Measurements from ENCODE around the gene PRRX2. TPM values are rescaled to one million over a fixed set of nuclear protein-coding genes. Genes with fewer than 3 reads are reported as not detected.

The PRRX2 gene
- total and polyA plus RNA-seq, 2 of the 4 experiments (the other 2 are of a cell fraction): 12.7 to 35.5 TPM

- in situ Hi-C loops (cut with MboI; ENCODE audit: low sequenced_read_pairs) (no loop called here), intact Hi-C loops (cut with micrococcal nuclease) (no loop called here), dilution Hi-C loops (cut with HindIII; ENCODE audit: low sequenced_read_pairs, unreplicated experiment) (no loop called here)
- Histone ChIP-seq H2AK5ac (ENCODE audit: low read depth, low read length) (peak overlapping the region; percentile 72), H3K27ac (ENCODE audit: insufficient read depth, low read length) (peak overlapping the region; percentile 18; the same call in 1 of the 2 replicates), H2AFZ (replicated peaks; ENCODE audit: low read length, poor library complexity) (no peak overlapping the region), H2BK15ac (ENCODE audit: low read depth, low read length) (peak overlapping the region; percentile 90; the same call in 2 of the 3 replicates), H3K4me3 (ENCODE audit: insufficient read depth, low read depth, low read length) (no peak overlapping the region), H3K79me1 (ENCODE audit: low read depth in 1 of 2, low read length in 2 of 2) (peaks cover 36 to 82% of the 10 kb centered on the region in 2 experiments), H2AK9ac (replicated peaks; ENCODE audit: low read depth, low read length, poor library complexity) (peak overlapping the region; percentile 89), H3K56ac (ENCODE audit: extremely low read depth, insufficient read depth, low read length) (no peak overlapping the region; the same call in 1 of the 2 replicates), H3K18ac (ENCODE audit: low read depth, low read length) (peak overlapping the region; percentile 10; the same call in 1 of the 2 replicates), H2BK5ac (ENCODE audit: low read depth, low read length, poor library complexity, severe bottlenecking) (no peak overlapping the region), H3K14ac (replicated peaks; ENCODE audit: low read depth, low read length) (0 out of 2 replicates have a peak overlapping the region, but pooled peaks have one; percentile 58), H3K9me1 (ENCODE audit: insufficient read depth, low read length) (peaks cover 25% of the 10 kb centered on the region), H4K8ac (ENCODE audit: low read depth in 2 of 2, low read length in 2 of 2) (peak overlapping the region; percentile 56 to 69), H4K20me1 (ENCODE audit: insufficient read depth, low read length) (no peaks in the 10 kb centered on the region), H4K91ac (ENCODE audit: insufficient read depth, low read depth, low read length) (peak overlapping the region; percentile 66), H4K5ac (ENCODE audit: low read depth, low read length) (no peak overlapping the region; the same call in 1 of the 2 replicates), H3K36me3 (ENCODE audit: control insufficient read depth, insufficient read depth, low read length) (peaks cover 8% of the 10 kb centered on the region), H3K27me3 (ENCODE audit: control insufficient read depth, insufficient read depth, low read length) (no peaks in the 10 kb centered on the region), H2BK120ac (ENCODE audit: low read depth, low read length) (peak overlapping the region; percentile 48), H3K4ac (ENCODE audit: low read depth, low read length) (peak overlapping the region; percentile 73), H3K4me2 (ENCODE audit: low read depth, low read length) (no peak overlapping the region), H3K9ac (ENCODE audit: low read depth, low read length) (no peak overlapping the region), H3K4me1 (ENCODE audit: control insufficient read depth, insufficient read depth, low read length) (peaks cover 29% of the 10 kb centered on the region), H2BK20ac (ENCODE audit: low read depth, low read length) (peak overlapping the region; percentile 33; the same call in 1 of the 2 replicates), H3K23ac (ENCODE audit: low read depth, low read length) (peak overlapping the region; percentile 68), H3K9me3 (ENCODE audit: control insufficient read depth, insufficient read depth, low read length) (no peaks in the 10 kb centered on the region)
- ChIA-PET CTCF (no interaction called here), POLR2A (ENCODE audit: unreplicated experiment) (no interaction called here)
- no peak for DNase-seq
- ATAC-seq (ENCODE audit: low read depth): peak; percentile 28
- WGBS, 2 experiments (ENCODE audit: extremely low coverage in 2 of 2, insufficient read length in 1 of 2): 53% methylated on average over 8 of the region's 17 CpGs; no CpG with 5 or more reads in 1 of the 2 experiments
- BruUV-seq (replicated peaks): no TSS peak
- no peak for TF ChIP-seq RCOR1 (IDR thresholded peaks at IDR 0.05; ENCODE audit: insufficient replicate concordance, low read length)
- TF ChIP-seq RFX5 (IDR thresholded peaks at IDR 0.05; ENCODE audit: low read depth, low read length): no peak
- TF ChIP-seq CTCF (conservative IDR thresholded peaks at IDR 0.05; ENCODE audit: low read depth, low read length): no peak
- no peak for TF ChIP-seq POLR2A (IDR thresholded peaks at IDR 0.05; ENCODE audit: low read depth, low read length)
- no peak for TF ChIP-seq MXI1 (IDR thresholded peaks at IDR 0.05; ENCODE audit: borderline replicate concordance, low read depth, low read length)
- TF ChIP-seq FOS (IDR thresholded peaks at IDR 0.05; ENCODE audit: low read depth, low read length): no peak
- no peak for TF ChIP-seq CHD1 (IDR thresholded peaks at IDR 0.05; ENCODE audit: low read depth, low read length)
- TF ChIP-seq MAZ (IDR thresholded peaks at IDR 0.05; ENCODE audit: borderline replicate concordance, low read depth, low read length): no peak
- no peak for TF ChIP-seq CEBPB (IDR thresholded peaks at IDR 0.05; ENCODE audit: low read depth, low read length)
- no peak for TF ChIP-seq BHLHE40 (IDR thresholded peaks at IDR 0.05; ENCODE audit: low read depth, low read length)
- TF ChIP-seq RAD21 (IDR thresholded peaks at IDR 0.05; ENCODE audit: low read length): no peak
- TF ChIP-seq NFE2L2 (IDR thresholded peaks at IDR 0.05; ENCODE audit: low read depth, low read length): no peak
- no peak for TF ChIP-seq SMC3 (IDR thresholded peaks at IDR 0.05; ENCODE audit: low read depth, low read length)
- TF ChIP-seq MAFK (IDR thresholded peaks at IDR 0.05; ENCODE audit: low read depth, low read length): no peak
- no peak for TF ChIP-seq ELK1 (IDR thresholded peaks at IDR 0.05; ENCODE audit: borderline replicate concordance, low read depth, low read length)
These were observed 38.4 kb downstream of the PRRX2 start for GRCh38 chr9:129703667-129704355.

Data from IMR-90 (cell line).